Measurements from ENCODE around the gene NME3. TPM values are rescaled to one million over a fixed set of nuclear protein-coding genes. Genes with fewer than 3 reads are reported as not detected.

NME3 gene
- total RNA-seq, 4 donors from 2014 or later = 49.9 to 106 (median 87.2) TPM

DNA sequence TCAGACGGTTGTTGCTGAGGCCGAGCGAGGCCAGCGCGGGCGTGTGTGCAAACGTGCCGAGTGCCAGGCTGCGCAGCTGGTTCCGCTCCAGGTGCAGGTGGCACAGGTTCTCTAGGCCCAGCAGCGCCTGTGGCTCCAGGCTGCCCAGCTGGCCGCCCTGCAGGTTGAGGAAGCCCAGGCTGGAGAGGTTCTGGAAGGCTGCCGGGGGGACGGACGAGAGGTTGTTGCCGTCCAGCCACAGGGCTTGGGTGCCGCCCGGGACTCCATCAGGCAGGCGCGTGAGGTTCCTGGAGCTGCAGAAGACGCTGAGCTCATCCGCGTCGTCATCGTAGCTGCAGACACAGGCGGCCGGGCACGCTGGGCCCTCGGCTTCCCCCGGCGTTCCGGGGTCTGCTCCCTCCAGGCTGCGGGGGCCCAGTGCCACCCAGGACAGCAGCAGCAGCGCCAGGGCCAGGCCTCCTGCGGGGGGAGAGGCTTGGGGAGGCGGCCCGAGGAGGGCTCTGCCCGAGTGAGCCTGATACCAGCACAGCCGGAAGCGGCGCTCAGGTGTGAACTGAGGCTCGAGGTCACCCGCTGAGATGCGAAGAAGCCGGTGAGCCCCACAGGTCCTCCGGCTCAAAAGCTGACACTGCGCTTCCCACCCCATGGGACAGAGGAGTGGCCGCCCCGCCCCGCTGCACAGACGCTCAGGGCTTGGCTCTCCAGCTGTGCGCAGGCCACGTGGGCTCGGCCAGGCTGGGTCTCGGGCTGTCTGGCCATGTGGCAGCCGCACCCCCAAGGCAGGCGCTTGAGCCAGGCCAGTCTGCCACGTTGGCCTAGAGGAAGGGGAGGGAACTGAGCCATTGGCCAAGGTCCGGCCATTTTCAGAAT is 20.8 kb upstream of the NME3 start:
- WGBS, 2 donors (ENCODE audit: low coverage in 1 of 2) = no CpG with 5 or more reads among the region's 59 CpGs
- H3K27ac ChIP-seq = no peak overlapping the region
- peaks cover 0 to 7% (median 0%) of the 10 kb centered on the region in 3 donors for H3K4me1 ChIP-seq
- H3K36me3 ChIP-seq = peaks cover 0 to 55% of the 10 kb centered on the region in 2 donors
- no peak for ATAC-seq
- H3K4me3 ChIP-seq = no peak overlapping the region
- no peak for TF ChIP-seq POLR2A (IDR thresholded peaks at IDR 0.05)
- TF ChIP-seq CTCF (IDR thresholded peaks at IDR 0.05) = no peak
- no peak for TF ChIP-seq EP300 (IDR thresholded peaks at IDR 0.05)
- no peaks in the 10 kb centered on the region for H3K27me3 ChIP-seq
- H3K9me3 ChIP-seq = no peaks in the 10 kb centered on the region

GRCh38 chr16:1791256-1791942 is 20.1 kb upstream of the NME3 start:
- H3K4me3 ChIP-seq = no peak overlapping the region
- ATAC-seq = no peak
- H3K9me3 ChIP-seq = no peaks in the 10 kb centered on the region
- TF ChIP-seq CTCF (IDR thresholded peaks at IDR 0.05) (no peak), EP300 (IDR thresholded peaks at IDR 0.05) (no peak), POLR2AphosphoS5 (IDR thresholded peaks at IDR 0.05) (no peak), POLR2A (IDR thresholded peaks at IDR 0.05) (no peak)
- no peaks in the 10 kb centered on the region for H3K27me3 ChIP-seq
- peaks cover 0 to 63% of the 10 kb centered on the region in 2 donors for H3K36me3 ChIP-seq
- no peak overlapping the region for H3K27ac ChIP-seq
- WGBS, 2 donors (ENCODE audit: low coverage in 1 of 2) = 100% methylated on average over 2 of the region's 53 CpGs; no CpG with 5 or more reads in 1 of the 2 donors
- H3K4me1 ChIP-seq = peaks cover 0 to 15% (median 0%) of the 10 kb centered on the region in 3 donors

DNA sequence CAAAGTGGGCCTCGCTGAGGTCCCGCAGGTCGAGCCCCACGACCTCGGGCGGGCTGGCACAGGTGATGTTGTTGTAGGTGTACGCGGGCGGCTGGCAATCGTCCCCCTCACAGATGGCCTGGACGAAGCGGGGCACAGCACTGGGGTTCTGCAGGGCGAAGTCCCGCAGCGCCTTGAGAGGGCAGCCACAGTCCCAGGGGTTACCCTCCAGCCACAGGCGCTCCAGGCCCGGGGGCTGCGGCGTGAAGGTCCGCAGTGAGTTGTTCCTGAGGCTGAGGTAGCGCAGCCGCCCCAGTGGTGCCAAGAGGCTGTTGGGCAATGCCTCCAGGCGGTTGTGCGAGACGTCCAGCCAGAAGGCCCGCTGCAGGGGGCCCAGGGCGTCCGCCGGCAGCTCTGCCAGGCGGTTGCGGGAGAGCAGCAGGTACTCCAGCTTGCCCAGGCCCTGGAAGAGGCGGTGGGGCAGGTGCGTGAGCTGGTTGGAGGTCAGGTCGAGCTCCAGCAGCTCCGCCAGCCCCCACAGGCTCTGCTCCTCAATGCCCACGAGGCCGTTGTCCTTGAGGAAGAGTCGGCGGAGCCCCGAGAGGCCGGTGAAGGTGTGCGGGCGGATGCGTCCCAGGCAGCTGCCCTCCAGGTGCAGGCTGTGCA is 19.4 kb upstream of the NME3 start:
- peaks cover 0 to 21% (median 0%) of the 10 kb centered on the region in 3 donors for H3K4me1 ChIP-seq
- TF ChIP-seq CTCF (IDR thresholded peaks at IDR 0.05) (no peak), POLR2AphosphoS5 (IDR thresholded peaks at IDR 0.05) (no peak), POLR2A (IDR thresholded peaks at IDR 0.05) (no peak), EP300 (IDR thresholded peaks at IDR 0.05) (no peak)
- H3K27ac ChIP-seq = no peak overlapping the region
- no peak overlapping the region for H3K4me3 ChIP-seq
- H3K27me3 ChIP-seq = no peaks in the 10 kb centered on the region
- WGBS, 2 donors (ENCODE audit: low coverage in 1 of 2) = 84% methylated on average over 12 of the region's 44 CpGs; no CpG with 5 or more reads in 1 of the 2 donors
- peaks cover 0 to 69% of the 10 kb centered on the region in 2 donors for H3K36me3 ChIP-seq
- no peak for ATAC-seq
- H3K9me3 ChIP-seq = no peaks in the 10 kb centered on the region

GRCh38 chr16:1790261-1790610 is 18.9 kb upstream of the NME3 start:
- no peak for ATAC-seq
- TF ChIP-seq POLR2AphosphoS5 (IDR thresholded peaks at IDR 0.05) = no peak
- TF ChIP-seq CTCF (IDR thresholded peaks at IDR 0.05) = no peak
- TF ChIP-seq POLR2A (IDR thresholded peaks at IDR 0.05) = no peak
- no peak for TF ChIP-seq EP300 (IDR thresholded peaks at IDR 0.05)
- H3K27me3 ChIP-seq = no peaks in the 10 kb centered on the region
- H3K9me3 ChIP-seq = no peaks in the 10 kb centered on the region
- H3K4me3 ChIP-seq = no peak overlapping the region
- H3K36me3 ChIP-seq = peaks cover 0 to 74% of the 10 kb centered on the region in 2 donors
- H3K27ac ChIP-seq = no peak overlapping the region
- WGBS, 2 donors (ENCODE audit: low coverage in 1 of 2) = 100% methylated on average over 5 of the region's 15 CpGs; no CpG with 5 or more reads in 1 of the 2 donors
- peaks cover 0 to 26% (median 2%) of the 10 kb centered on the region in 3 donors for H3K4me1 ChIP-seq
